ENCODE measurements around the gene NBEAL1. TPM values are rescaled to one million over a fixed set of nuclear protein-coding genes. Genes with fewer than 3 reads are reported as not detected.

The NBEAL1 gene
- total and polyA plus RNA-seq, 2 of the 8 experiments (the other 6 are each of a cell fraction or from before 2014, with no cell fraction given): 2.3 to 10.7 TPM

DNA sequence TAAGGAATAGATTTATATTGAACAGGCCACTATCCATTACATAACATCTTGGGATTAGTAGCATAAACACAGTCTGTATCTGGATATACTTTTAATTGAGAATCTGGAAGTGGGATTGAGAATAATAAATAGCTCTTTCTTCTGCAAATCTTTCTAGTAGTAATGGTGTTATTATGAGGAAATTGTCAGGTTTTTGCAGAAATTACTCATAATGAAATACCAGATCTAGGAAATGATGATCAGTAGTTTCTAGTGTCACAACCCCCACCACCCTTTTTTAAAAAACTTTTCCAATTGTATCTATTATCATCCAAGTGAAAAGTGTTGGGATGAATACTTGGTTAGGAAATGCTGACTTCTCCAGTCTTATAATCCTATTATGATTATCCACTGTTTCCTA lies 18.7 kb downstream of the NBEAL1 start:
- H4K91ac ChIP-seq (replicated peaks; ENCODE audit: insufficient read length, low read length): no peak overlapping the region
- no peak overlapping the region for H3K23ac ChIP-seq (ENCODE audit: insufficient read length)
- no peak overlapping the region for H3K14ac ChIP-seq (ENCODE audit: insufficient read length)
- no peaks in the 10 kb centered on the region for H3K23me2 ChIP-seq (ENCODE audit: low read depth, low read length)
- no peak overlapping the region for H2BK15ac ChIP-seq (ENCODE audit: low read length)
- H2BK120ac ChIP-seq (replicated peaks; ENCODE audit: low read depth, low read length): no peak overlapping the region
- no peak overlapping the region for H2BK20ac ChIP-seq (ENCODE audit: low read length)
- H3K79me2 ChIP-seq (ENCODE audit: control insufficient read depth in 1 of 2, insufficient read depth in 2 of 2, low read length in 2 of 2): no peaks in the 10 kb centered on the region
- H4K5ac ChIP-seq (ENCODE audit: insufficient read length, low read depth, low read length): no peak overlapping the region
- no peaks in the 10 kb centered on the region for H3K9me3 ChIP-seq (ENCODE audit: insufficient read depth in 2 of 2, low read depth in 1 of 2, low read length in 1 of 2)
- H3K27ac ChIP-seq (ENCODE audit: low read depth, low read length): no peak overlapping the region
- H2BK5ac ChIP-seq (ENCODE audit: low read depth, low read length): no peak overlapping the region
- no peak overlapping the region for H3K9ac ChIP-seq (replicated peaks in 1 of 4; ENCODE audit: extremely low read depth in 1 of 4, low read depth in 3 of 4, low read length in 3 of 4)
- H3K56ac ChIP-seq (replicated peaks; ENCODE audit: insufficient read length, low read depth, low read length): no peak overlapping the region
- H2AFZ ChIP-seq (ENCODE audit: low read length): no peak overlapping the region
- no peak overlapping the region for H2BK12ac ChIP-seq (ENCODE audit: low read depth, low read length)
- no peak overlapping the region for H4K8ac ChIP-seq (ENCODE audit: extremely low read depth, insufficient read depth, low read length)
- no peak for FAIRE-seq
- H4K20me1 ChIP-seq (replicated peaks in 1 of 2; ENCODE audit: control insufficient read depth in 1 of 2, insufficient read depth in 2 of 2, low read length in 2 of 2): no peaks in the 10 kb centered on the region
- H3K4me3 ChIP-seq (ENCODE audit: extremely low read depth in 1 of 4, insufficient read depth in 2 of 4, low read depth in 3 of 4, low read length in 4 of 4): no peak overlapping the region
- no peaks in the 10 kb centered on the region for H3K79me1 ChIP-seq (ENCODE audit: low read depth, low read length)
- ChIA-PET POLR2A (ENCODE audit: partially characterized antibody) (no interaction called here), CTCF (ENCODE audit: partially characterized antibody) (interaction anchor here (1.1 to 1.2 kb wide), 2 partner anchors 17 to 876 kb away, joined by 3 read pairs; no protein-coding TSS in a partner anchor)
- no peak overlapping the region for H3K18ac ChIP-seq (ENCODE audit: extremely low read depth, low read length)
- no peak overlapping the region for H2AK5ac ChIP-seq (ENCODE audit: low read depth, low read length)
- no peaks in the 10 kb centered on the region for H3K27me3 ChIP-seq (replicated peaks in 1 of 4; ENCODE audit: control insufficient read depth in 3 of 4, extremely low read depth in 1 of 4, insufficient read depth in 3 of 4, low read length in 3 of 4)
- H3K36me3 ChIP-seq (ENCODE audit: control insufficient read depth in 2 of 4, insufficient read depth in 4 of 4, low read length in 3 of 4): no peaks in the 10 kb centered on the region
- no peak overlapping the region for H3K4me2 ChIP-seq (ENCODE audit: insufficient read depth in 1 of 2, low read depth in 2 of 2, low read length in 2 of 2)
- no peak overlapping the region for H3K4ac ChIP-seq (replicated peaks; ENCODE audit: insufficient read length, low read depth, low read length)
- no peaks in the 10 kb centered on the region for H3K4me1 ChIP-seq (replicated peaks in 1 of 4; ENCODE audit: control insufficient read depth in 3 of 4, insufficient read depth in 4 of 4, low read length in 3 of 4)
- DNase-seq (ENCODE audit: low read depth in 1 of 2, low spot score in 2 of 2): no peak
- TF ChIP-seq EZH2 (IDR thresholded peaks at IDR 0.05; ENCODE audit: low read depth, low read length, severe bottlenecking) (no peak), BRCA1 (IDR thresholded peaks at IDR 0.05; ENCODE audit: low read depth, low read length) (no peak), SUZ12 (IDR thresholded peaks at IDR 0.05; ENCODE audit: low read length) (no peak), YY1 (IDR thresholded peaks at IDR 0.05; ENCODE audit: low read depth, low read length) (no peak), POLR2A (IDR thresholded peaks at IDR 0.05; ENCODE audit: control extremely low read depth in 1 of 2, low read depth in 2 of 2, low read length in 2 of 2) (no peak), MAFK (IDR thresholded peaks at IDR 0.05; ENCODE audit: low read depth, low read length) (no peak), TCF12 (IDR thresholded peaks at IDR 0.05; ENCODE audit: low read depth, low read length) (no peak), SAP30 (IDR thresholded peaks at IDR 0.05; ENCODE audit: insufficient read depth, insufficient replicate concordance, low read length) (no peak), JUND (IDR thresholded peaks at IDR 0.05; ENCODE audit: low read length) (no peak), FOSL1 (IDR thresholded peaks at IDR 0.05; ENCODE audit: insufficient read depth, low read depth, low read length) (no peak), POLR2AphosphoS5 (IDR thresholded peaks at IDR 0.05; ENCODE audit: low read depth, low read length) (no peak), SIN3A (conservative IDR thresholded peaks at IDR 0.05 in 1 of 2, IDR thresholded peaks at IDR 0.05 in 1 of 2; ENCODE audit: low read depth in 1 of 2, low read length in 2 of 2) (no peak), HDAC2 (IDR thresholded peaks at IDR 0.05; ENCODE audit: borderline replicate concordance in 1 of 2, low read depth in 2 of 2, low read length in 2 of 2) (no peak)
- TF ChIP-seq, protein P1, sequence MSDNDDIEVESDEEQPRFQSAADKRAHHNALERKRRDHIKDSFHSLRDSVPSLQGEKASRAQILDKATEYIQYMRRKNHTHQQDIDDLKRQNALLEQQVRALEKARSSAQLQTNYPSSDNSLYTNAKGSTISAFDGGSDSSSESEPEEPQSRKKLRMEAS (IDR thresholded peaks at IDR 0.05): no peak
- TF ChIP-seq, protein P2, sequence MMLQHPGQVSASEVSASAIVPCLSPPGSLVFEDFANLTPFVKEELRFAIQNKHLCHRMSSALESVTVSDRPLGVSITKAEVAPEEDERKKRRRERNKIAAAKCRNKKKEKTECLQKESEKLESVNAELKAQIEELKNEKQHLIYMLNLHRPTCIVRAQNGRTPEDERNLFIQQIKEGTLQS (IDR thresholded peaks at IDR 0.05; ENCODE audit: insufficient read depth, low read depth, low read length): no peak
